Measurements from ENCODE around the gene PKNOX2.

Gene PKNOX2

GRCh38 chr11:125451400-125452124 lies 287.0 kb downstream of the PKNOX2 start:
- in situ Hi-C loops (cut with HindIII; ENCODE audit: low sequenced_read_pairs): no loop called here

- in situ Hi-C loops (cut with HindIII; ENCODE audit: low sequenced_read_pairs): no loop called here
Observed at GRCh38 chr11:125452125-125452470, 287.5 kb downstream of the PKNOX2 start.

GRCh38 chr11:125454047-125454446 lies 289.5 kb downstream of the PKNOX2 start:
- in situ Hi-C loops (cut with HindIII; ENCODE audit: low sequenced_read_pairs): no loop called here

GRCh38 chr11:125455851-125456250 lies 291.3 kb downstream of the PKNOX2 start:
- in situ Hi-C loops (cut with HindIII; ENCODE audit: low sequenced_read_pairs): no loop called here

GRCh38 chr11:125457814-125458343 lies 293.3 kb downstream of the PKNOX2 start:
- in situ Hi-C loops (cut with HindIII; ENCODE audit: low sequenced_read_pairs): no loop called here

GRCh38 chr11:125460275-125460674 lies 295.7 kb downstream of the PKNOX2 start:
- in situ Hi-C loops (cut with HindIII; ENCODE audit: low sequenced_read_pairs): no loop called here

- in situ Hi-C loops (cut with HindIII; ENCODE audit: low sequenced_read_pairs): no loop called here
Observed at GRCh38 chr11:125463590-125464269, 299.2 kb downstream of the PKNOX2 start.

GRCh38 chr11:125464270-125464662 lies 299.7 kb downstream of the PKNOX2 start:
- in situ Hi-C loops (cut with HindIII; ENCODE audit: low sequenced_read_pairs): no loop called here

- in situ Hi-C loops (cut with HindIII; ENCODE audit: low sequenced_read_pairs): no loop called here
Observed at GRCh38 chr11:125464666-125465065, 300.1 kb downstream of the PKNOX2 start.

GRCh38 chr11:125465255-125465654 lies 300.7 kb downstream of the PKNOX2 start:
- in situ Hi-C loops (cut with HindIII; ENCODE audit: low sequenced_read_pairs): no loop called here

GRCh38 chr11:125465701-125466100 lies 301.1 kb downstream of the PKNOX2 start:
- in situ Hi-C loops (cut with HindIII; ENCODE audit: low sequenced_read_pairs): no loop called here

- in situ Hi-C loops (cut with HindIII; ENCODE audit: low sequenced_read_pairs): no loop called here
Observed at GRCh38 chr11:125468025-125468424, 303.5 kb downstream of the PKNOX2 start.

GRCh38 chr11:125468852-125469251 lies 304.3 kb downstream of the PKNOX2 start:
- in situ Hi-C loops (cut with HindIII; ENCODE audit: low sequenced_read_pairs): no loop called here

- in situ Hi-C loops (cut with HindIII; ENCODE audit: low sequenced_read_pairs): no loop called here
Observed at GRCh38 chr11:125470355-125470754, 305.8 kb downstream of the PKNOX2 start.

- in situ Hi-C loops (cut with HindIII; ENCODE audit: low sequenced_read_pairs): no loop called here
Observed at GRCh38 chr11:125476721-125477120, 312.2 kb downstream of the PKNOX2 start.

- in situ Hi-C loops (cut with HindIII; ENCODE audit: low sequenced_read_pairs): no loop called here
Observed at GRCh38 chr11:125479137-125479536, 314.6 kb downstream of the PKNOX2 start.

GRCh38 chr11:125481531-125481930 lies 317.0 kb downstream of the PKNOX2 start:
- in situ Hi-C loops (cut with HindIII; ENCODE audit: low sequenced_read_pairs): no loop called here
